GM11168 (cell line): ENCODE results near the gene HYDIN.
"Not testable (repeated sequence)": the region's sequence is repeated elsewhere in the genome, so short reads cannot be mapped to it uniquely, and the experiment has no call there.

Source experiments
- in situ Hi-C: fragments of 300-500 bp; cut with MboI; formaldehyde crosslinking; loops from one replicate; pipeline ENCODE4 v1.12.0; 2022; ENCODE audit warnings: low sequenced_read_pairs; ENCODE audit not compliant: unreplicated experiment

Gene HYDIN

DNA sequence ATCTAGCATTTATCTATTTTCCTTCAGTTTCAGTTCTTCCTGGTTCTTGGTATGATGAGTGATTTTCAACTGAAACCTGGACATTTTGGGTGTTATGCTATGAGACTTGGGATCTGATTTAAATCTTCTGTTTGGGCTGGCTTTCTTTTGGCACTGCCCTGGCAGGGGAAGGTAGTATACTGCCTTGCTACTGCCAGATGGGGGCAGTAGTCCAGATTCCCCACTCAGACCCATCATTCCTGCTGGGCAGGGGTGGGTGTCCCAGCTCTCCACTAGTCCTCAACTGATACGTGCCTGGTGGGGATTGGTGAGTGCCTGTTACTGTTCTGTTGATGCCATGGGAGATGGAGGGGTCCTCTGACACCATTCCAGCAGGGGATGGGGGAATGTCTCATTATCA is 342.3 kb downstream of the HYDIN start:
- in situ Hi-C loops, result not testable (repeated sequence)

DNA sequence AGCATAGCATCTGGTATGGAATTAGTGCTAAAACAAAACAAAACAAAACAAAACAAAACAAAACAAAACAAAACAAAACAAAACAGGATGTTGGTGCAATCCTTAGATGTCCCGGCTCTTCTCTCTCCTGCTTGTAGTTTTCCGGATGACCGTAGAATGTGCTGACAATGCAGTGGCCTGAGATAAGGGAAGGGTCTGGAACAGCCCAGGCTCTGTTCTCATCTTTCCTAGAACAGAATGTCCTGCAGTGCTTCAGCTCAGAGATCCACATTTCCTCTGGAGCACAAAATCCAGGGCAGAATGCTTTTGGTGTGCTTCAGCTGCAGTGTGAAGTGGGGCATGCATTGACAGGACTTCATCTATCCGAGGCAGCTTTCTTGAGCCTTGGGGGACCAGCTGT is 345.9 kb downstream of the HYDIN start:
- in situ Hi-C loops, result not testable (repeated sequence)

DNA sequence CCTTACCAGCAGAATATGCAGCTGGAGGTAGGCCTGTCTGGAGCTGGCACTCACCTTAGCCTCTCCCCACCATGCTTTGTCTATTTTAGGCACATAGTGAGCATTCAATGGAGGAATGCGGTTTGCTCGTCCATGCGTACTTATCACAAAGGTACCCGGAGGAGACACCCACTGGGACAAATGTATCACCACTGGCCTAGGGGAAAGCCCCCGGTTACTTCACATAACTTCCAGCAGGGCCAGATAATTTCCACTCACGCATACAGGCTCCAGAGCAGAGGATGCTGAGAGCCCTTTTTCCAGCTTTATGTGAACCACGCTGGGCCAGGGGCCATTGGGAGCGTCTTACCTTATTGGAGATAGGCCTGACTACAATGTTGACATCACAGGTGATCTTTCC is 348.2 kb downstream of the HYDIN start:
- in situ Hi-C loops, result not testable (repeated sequence)

DNA sequence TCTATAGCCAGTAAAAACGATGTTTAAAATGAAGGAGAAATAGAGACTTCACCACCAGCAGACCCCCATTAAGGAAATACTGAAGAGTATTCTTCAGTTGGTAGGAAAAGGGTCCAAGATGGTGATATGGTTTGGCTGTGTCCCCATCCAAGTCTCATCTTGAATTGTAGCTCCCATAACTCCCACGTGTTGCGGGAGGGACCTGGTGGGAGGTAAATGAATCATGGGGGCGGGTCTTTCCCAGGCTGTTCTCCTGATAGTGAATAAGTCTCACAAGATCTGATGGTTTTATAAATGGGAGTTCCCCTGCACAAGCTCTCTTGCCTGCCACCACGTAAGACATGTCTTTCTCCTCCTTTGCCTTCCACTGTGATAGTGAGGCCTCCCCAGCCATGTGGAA is 352.6 kb downstream of the HYDIN start:
- in situ Hi-C loops, result not testable (repeated sequence)

DNA sequence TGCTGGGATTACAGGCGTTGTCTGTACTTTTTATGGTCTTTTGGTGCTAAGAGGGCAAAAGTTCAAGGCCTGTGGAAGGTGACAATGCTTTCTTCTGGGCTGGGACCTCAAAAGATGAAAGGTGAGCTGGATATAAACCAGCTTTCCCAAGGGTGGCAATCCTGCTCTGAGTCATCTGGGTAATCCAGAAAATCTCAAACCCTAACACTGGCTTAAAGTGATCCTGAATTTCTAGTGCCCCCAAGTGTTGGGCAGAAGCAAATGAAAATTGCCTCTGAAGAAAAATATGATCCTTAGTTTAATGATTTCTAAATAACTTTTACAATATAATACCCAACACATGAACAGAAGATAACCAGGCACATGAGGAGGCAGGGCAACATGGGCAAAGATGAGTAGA is 354.1 kb downstream of the HYDIN start:
- in situ Hi-C loops, result not testable (repeated sequence)

DNA sequence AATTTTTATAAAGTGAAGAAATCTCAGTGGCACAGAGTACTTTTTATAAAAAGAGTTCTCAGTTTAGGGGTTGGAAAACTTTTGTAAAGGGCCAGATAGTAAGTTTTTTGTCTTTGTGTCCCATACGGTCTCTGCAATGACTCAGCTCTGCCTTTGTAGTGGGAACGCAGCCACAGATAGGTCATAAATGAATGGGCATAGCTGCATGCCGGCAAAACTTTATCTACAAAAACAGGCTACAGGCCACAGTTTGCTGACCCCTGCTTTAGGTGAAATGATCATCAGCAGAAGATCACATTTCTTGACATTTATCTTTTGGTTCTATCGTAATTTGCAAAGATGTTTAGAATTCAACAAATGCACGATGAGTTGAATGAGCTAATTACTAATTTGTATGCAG is 365.8 kb downstream of the HYDIN start:
- in situ Hi-C loops, result not testable (repeated sequence)

DNA sequence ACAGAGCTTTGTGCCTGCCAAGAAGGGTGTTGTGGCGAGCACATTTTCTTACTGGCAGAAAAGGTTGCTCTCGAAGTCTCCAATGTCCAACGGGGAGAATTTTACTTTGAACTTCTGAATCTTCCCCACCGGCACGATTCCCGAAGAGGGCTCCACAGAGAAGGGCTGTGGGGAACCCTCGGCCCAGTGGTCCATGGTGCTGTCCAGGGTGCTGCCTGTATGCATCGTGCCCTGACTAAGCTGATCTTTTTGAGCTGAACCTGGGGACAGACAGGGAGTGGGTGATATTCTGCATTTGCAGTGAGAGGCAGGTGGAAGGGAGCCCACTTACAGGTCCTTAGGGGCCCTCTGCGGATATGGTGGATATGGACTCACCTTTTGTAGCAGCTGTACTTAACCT is 368.5 kb downstream of the HYDIN start:
- in situ Hi-C loops, result not testable (repeated sequence)

DNA sequence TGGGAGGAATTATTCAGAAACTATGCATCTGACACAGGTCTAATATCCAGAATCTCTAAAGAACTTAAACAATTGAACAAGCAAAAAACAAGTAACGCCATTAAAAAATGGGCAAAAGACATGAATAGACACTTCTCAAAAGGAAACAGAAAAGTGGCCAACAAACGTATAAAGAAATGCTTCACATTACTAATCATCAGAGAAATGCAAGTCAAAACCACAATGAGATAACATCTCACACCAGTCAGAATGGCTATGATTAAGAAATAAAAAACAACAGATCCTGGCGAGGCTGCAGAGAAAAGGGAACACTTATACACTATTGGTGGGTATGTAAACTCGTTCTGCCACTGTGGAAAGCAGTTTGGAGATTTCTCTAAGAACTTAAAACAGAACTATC is 379.2 kb downstream of the HYDIN start:
- in situ Hi-C loops, result not testable (repeated sequence)

DNA sequence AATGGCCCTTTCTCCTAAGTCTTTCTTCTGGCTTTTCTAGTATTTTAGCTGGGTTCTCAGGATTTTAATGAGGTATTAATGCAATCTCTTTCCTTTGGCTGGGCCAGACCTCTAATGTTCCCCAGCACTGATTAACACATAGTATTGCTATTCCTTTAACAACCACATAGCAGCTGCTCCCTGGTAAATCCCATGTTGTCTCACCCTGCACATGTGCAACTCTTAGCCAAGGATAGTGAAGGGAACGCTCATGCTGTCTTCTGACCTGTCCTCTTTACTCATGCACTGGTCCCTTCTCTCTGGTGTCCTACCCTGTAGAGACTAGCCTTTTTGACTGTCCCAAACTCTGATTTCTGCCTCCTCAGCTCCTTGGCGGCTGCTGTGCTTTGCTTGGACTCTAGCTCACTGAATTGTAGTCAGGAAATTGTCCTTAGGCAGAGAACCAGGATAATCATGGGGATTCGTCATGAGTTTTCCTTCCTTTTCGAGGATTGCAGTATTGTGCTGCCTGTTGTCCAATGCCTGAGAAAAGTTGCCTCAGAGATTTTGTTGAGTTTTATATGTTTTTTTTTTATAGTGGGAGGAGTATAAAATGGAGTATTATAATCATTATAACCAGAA is 406.9 kb downstream of the HYDIN start:
- in situ Hi-C loops, result not testable (repeated sequence)

DNA sequence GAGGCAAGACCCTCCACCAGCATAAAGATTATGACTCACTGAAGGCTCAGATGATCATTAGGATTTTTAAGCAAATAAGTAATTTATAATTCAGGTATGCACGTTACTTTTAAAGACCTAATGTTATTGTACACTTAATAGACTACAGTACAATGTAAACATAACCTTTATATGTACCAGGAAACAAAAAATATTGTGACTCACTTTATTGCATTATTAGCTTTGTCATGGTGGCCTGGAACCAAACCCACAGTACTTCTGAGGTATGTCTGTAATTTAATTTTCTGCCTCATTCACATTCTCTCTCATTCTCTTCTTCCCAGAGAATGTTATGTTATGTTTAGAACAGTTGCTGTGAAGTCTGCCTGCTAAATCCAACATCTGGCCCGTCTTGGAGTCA is 407.8 kb downstream of the HYDIN start:
- in situ Hi-C loops, result not testable (repeated sequence)

DNA sequence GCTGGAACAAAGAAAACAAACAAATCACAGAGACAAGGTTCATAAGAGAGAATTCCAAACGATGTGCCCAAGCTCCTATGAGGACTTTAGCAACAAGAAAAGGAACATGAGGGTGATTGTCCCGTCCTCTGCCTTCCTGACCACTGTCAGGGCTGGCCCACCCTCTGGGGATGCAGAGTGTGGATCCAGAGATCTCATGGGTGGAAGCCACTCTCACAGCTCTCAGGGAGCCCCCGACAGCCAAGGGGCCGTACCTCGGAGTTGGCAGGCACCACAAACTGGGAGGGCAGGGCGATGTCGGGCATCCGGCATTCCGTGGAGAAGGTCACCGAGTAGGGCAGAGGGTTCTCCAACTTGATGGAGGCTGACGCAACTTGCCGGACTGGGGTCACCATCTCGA is 412.4 kb downstream of the HYDIN start:
- in situ Hi-C loops, result not testable (repeated sequence)

DNA sequence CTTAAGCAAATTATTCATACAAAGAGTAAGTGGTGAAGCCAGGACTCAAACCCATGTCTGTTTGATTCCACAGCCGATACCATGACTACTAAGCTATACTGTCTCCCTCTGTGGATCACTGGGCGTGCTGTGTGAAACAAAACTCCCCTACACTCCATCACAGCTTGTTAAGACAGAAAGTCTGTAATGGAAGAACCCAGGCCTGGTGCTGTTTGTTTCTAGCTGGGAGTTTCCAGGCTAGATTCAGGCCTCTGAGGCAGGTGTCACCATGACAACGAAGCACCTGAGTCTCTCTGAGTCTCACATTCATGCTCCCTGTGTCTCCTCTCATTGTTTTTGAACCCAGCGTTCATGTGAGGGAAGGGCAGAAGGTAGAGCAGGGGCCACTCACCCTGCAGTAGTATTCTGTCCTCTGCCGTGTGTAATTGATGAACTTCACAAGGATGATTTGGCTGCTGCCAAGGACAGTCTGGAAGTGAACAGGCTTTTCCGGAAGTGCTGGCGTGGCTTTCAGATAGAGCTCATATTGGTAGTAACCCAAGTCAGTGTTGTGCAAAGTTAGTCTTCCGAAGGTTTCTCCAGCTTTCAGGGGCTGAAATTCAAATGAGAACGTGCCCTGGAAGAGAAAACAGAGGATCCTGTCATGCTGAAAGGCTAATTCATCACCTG is 421.0 kb downstream of the HYDIN start:
- in situ Hi-C loops, result no loop called here

DNA sequence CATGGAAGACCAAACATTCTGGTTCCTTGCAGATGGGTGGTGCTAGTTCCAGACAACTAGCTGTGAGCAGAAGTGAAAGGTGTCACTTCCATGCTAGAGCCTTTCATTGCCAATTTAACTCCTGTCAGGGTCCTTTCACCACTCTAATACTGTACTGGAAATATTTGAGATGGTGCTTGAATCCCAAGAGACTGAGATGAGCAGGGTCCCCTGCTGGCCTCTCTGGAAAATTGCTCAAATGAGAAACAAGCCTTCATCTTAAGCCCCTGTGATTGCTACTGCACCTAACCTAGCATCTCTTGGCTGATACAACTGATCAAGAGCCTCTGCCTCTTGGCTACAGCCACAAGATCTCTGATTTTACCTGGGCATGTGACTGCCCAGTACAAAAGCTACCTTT is 422.2 kb downstream of the HYDIN start:
- in situ Hi-C loops, result no loop called here

DNA sequence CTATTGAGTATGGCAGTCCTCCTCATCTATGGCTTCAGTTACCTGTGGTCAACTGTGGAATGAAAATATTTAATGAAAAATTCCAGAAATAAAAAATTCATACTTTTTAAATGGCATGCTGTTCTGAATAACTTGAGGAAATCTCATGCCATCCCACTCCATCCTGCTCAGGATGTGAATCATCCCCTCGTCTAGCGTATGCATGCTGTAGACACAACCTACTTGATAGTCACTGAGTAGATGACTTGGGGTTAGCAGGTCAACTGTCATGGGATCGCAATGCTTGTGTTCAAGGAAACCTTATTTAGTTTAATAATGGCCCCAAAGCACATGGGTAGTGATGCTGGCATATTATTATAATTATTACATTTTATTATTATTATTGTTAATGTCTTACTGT is 424.7 kb downstream of the HYDIN start:
- in situ Hi-C loops, result no loop called here

DNA sequence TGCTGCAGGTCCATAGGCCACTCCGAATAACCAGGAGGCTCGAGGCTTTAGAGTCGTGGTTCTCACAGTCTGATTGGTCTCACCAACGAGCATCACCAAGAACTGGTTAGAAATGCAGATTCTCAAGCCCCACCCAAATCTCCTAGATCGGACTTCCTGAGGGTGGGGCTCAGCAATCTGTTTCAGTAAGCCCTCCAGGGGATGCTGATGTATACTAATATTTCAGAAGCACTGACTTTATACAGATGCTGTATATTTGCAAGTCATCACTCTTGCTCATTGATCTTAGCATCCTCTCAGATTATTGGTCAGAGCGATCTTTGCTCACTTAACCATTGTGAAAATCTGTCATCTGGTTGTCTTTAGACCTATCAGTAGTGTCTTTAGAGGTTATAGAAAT is 425.1 kb downstream of the HYDIN start:
- in situ Hi-C loops, result no loop called here

DNA sequence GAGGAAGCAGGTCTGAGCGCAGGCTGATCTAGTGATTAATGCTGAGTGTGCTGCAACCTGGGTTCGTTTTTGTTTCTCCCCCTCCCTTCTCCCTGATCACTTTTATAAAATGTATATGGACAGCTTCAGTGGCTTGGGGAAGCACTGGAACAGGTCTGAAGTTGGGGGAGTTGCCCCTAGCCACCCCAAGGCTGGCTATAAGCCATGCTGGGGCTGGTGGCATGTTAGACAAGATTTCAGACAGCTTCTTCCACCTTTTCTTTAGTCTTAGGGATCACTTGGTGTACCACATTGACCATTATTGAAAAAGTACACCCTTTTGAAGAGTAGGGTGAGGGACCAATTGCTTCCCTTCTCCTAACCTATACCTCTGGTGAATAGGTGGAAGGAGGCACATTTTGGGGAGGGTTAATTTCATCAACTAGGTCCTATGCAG is 425.8 kb downstream of the HYDIN start:
- in situ Hi-C loops, result no loop called here

DNA sequence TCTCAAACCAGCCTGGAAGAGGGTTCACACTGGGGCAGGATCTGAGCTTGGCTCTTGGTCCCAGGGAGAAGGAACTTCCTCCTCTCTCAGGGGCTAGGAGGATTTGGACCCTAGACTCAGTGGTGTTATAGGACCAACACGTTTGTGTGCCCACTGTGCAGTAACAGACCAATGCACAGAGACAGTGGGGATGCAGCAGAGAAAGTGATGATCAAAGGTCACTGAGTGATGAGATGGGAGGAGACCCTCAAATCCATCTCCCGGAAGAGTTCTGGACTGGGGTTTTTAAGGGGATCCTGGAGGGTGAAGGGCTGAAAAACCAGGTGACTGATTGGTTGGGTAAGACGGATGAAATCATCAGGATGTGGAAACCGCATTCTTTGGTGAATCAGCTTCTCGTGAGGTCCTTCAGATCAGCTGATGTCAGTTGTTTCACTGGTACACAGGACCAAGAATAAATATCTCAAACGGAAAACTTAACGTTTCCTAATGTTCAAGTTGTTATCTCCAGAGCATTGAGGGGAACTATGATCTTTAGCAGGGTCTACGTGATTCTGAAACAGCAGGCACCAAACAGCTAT is 426.3 kb downstream of the HYDIN start:
- in situ Hi-C loops, result no loop called here

DNA sequence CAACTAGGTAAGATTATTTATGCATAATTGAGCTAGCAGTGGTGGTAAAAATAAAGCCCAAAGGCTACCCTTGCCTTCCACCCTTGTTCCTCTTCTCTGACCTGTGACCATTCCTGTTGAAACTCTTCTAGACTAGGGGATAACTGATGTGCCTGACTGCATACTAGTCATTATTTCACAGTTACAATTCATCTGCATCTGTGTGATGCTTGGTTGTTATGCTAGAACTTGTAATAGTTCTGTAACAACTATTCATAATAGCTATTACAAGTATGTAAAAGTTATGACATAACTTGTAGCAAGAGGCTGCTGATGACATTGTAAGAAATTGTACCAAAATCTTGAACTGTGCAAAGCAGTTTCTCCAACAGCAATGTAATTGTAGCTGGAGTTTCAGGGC is 427.2 kb downstream of the HYDIN start:
- in situ Hi-C loops, result no loop called here

DNA sequence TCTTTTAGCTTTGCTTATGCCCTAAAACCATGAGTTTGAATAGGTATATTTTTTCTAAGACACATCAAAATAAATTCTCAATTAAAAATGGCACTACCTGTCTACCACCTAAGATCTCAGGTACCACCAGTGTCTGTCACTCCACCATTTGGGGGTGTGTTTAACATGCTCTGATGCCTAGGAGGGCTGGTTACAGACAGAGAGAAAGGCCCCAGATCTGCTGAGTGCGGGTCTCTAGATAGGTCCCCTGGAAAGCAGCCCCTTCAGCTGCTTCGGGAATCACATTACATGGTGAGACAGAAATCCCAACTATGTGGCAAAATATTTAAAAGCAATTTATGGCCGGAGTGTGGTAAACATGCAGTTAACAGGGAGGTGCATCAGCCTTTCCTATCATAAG is 428.9 kb downstream of the HYDIN start:
- in situ Hi-C loops, result no loop called here

DNA sequence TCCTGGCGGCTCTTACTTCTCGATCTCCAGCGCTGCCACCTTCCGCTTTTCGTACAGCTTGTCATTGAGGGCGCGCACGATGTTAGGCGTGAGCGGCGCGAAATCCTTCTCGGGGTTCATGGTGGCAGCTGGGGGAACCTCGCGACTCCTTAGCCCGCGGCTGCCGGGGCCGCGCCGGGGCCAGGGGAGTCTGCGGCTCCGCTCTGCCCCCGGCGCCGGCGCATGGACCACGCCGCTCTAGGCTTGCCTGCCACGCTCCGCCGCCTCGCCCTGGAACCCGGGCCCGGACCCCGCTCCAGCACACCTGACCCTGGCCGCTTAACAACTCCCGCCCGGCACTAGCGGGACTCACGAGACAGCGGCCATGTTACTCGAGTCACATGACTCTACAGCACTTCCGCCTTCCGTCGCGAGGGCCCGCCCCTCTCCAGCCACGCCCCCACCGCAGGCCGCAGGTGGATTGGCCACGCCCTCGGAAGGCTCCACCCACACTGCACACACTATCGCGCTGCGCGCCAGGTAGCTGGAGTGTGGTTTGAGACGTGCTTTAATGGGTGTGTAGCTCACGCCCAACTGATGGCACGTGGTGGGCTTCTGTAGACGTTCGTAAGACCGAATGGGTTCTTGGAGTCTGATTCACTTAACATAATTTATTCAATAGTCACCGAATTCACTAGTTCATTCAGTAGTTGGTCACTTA is 429.6 kb downstream of the HYDIN start, which contains the start of gene VAC14:
Gene VAC14, minus strand, starts transcription at position 378 of the 700 bp plus-strand sequence. Its CDS starts 258 bp downstream, at position 120.
- in situ Hi-C loops, result no loop called here

DNA sequence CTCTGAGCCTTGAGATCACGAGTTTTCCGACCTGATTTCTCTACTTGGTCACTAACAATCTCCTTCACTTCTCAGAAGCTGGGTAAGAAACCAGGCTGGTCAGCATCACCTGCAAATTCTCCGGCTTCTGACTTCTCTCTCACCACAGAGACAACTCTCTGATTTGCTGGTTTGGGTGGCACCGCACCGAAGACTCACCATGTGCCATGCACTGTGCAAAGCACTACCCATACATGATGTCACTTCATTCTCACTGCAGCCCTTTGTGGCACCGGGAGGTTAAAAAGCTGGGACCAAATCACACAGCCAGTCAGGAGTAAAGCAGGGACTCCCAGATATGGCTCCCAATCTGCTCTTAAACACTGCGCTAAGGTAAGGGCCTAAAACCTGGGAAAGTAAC is 430.2 kb downstream of the HYDIN start:
- in situ Hi-C loops, result no loop called here
